ENCODE measurements around the gene ERCC6L.

The ERCC6L gene

GRCh38 chrX:72165551-72165950, 73.3 kb downstream of the ERCC6L start:
- no peak for ATAC-seq

GRCh38 chrX:72159769-72160168, 79.1 kb downstream of the ERCC6L start:
- ATAC-seq = no peak

- ATAC-seq = no peak
Measured at GRCh38 chrX:72158773-72159172, 80.1 kb downstream of the ERCC6L start.

Data from activated CD4-positive, CD25-positive, alpha-beta regulatory T cell treated with anti-CD3 and anti-CD28 coated beads, Interleukin-2, amount 50 U/mL, for 24 hours (primary cell).